HEK293T (cell line): ENCODE data around the gene PPFIBP1.

Experiments
- FOXM1 ChIP-seq: fragments of 450-650 bp; IDR thresholded peaks from 2 replicates; pipeline ENCODE4 v1.6.1; 2017; ENCODE audit warnings: mild to moderate bottlenecking, borderline replicate concordance
- L3MBTL2 ChIP-seq: fragments of 450-650 bp; conservative IDR thresholded peaks from 2 replicates; pipeline ENCODE4 v1.6.1; 2016; ENCODE audit warnings: mild to moderate bottlenecking
- SP1 ChIP-seq: fragments of 450-650 bp; IDR thresholded peaks from 2 replicates; pipeline ENCODE4 v1.6.1; 2017
- TARDBP ChIP-seq: fragments of 450-650 bp; IDR thresholded peaks from 2 replicates; pipeline ENCODE4 v1.6.1; 2016

DNA sequence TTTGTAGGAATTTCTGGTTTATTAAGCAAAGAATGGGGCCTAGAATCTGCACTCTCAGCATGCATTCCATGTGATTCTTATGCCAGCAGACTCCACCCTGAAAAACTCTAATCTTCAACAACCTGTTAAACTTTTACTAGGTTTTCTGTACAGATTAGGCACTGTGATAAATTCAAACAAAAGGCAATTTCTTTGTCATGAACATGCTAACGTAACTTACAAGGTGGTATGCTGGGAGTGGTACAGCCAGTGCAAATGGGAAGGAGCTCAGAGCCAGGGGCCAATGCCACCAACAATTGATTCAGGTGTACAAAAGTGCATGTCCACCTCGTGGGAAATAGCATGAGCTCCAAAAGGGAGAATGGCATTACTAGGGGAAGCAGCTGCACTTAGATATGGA lies 83.0 kb downstream of the PPFIBP1 start:
- TF ChIP-seq L3MBTL2 (no peak), SP1 (no peak), TARDBP (no peak), FOXM1 (no peak)
